ENCODE results near the gene SURF6.
"Not testable (repeated sequence)": the region's sequence is repeated elsewhere in the genome, so short reads cannot be mapped to it uniquely, and the experiment has no call there.

Gene SURF6

GRCh38 chr9:133283255-133284032 is 52.5 kb downstream of the SURF6 start:
- DNase-seq = not testable (repeated sequence)

GRCh38 chr9:133282464-133283238 is 53.3 kb downstream of the SURF6 start:
- no peak for DNase-seq

DNA sequence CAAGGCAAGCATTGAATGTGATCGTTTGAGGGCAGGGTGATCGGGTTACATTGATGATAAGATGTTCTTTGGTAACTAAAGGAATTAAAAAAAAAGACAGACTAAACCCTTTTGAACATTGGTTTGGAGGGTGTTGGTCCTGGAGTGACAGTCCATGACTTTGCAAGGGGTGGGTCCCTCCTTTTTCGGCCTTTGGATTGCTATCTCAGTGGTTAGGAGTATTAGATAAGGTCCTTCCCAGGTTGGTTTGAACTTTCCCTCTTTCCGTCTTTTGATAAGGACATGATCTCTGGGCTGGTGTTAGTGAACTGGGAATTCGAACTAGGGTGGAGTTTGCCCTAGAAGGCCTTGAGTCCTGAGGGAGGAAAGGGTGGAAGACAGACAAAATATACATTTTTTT is 55.6 kb downstream of the SURF6 start:
- no peak for DNase-seq

Measured in COR-L47 (cell line).